Stimulated activated CD4-positive, alpha-beta T cell treated with anti-CD3 and anti-CD28 coated beads, Interleukin-1b, Interleukin-23, amount 100 ng/mL, for 24 hours (primary cell): ENCODE results near the gene ANO4.

Source experiments
- DNase-seq, 4 experiments: peaks; one replicate each; pipeline ENCODE4 v3.0.0-alpha.2; 2020; ENCODE audit warnings: low read depth in 4 of 4, low spot score in 1 of 4

Gene ANO4

GRCh38 chr12:100942984-100943749 is 148.6 kb downstream of the ANO4 start:
- no peak for DNase-seq

GRCh38 chr12:100951756-100952155 is 157.2 kb downstream of the ANO4 start:
- DNase-seq, result no peak

GRCh38 chr12:100953217-100953616 is 158.6 kb downstream of the ANO4 start:
- DNase-seq, result no peak

- DNase-seq, result no peak
These were observed 159.1 kb downstream of the ANO4 start for GRCh38 chr12:100953677-100954076.

- no peak for DNase-seq
These were observed 159.5 kb downstream of the ANO4 start for GRCh38 chr12:100954118-100954517.

- DNase-seq, result no peak
These were observed 160.6 kb downstream of the ANO4 start for GRCh38 chr12:100955139-100955538.

GRCh38 chr12:100956311-100956852 is 161.8 kb downstream of the ANO4 start:
- no peak for DNase-seq

GRCh38 chr12:100959481-100959880 is 164.9 kb downstream of the ANO4 start:
- DNase-seq, result no peak

- no peak for DNase-seq
These were observed 167.6 kb downstream of the ANO4 start for GRCh38 chr12:100962086-100962712.

GRCh38 chr12:100963381-100963780 is 168.8 kb downstream of the ANO4 start:
- no peak for DNase-seq

GRCh38 chr12:100964028-100964427 is 169.5 kb downstream of the ANO4 start:
- no peak for DNase-seq

- DNase-seq, result no peak
These were observed 172.6 kb downstream of the ANO4 start for GRCh38 chr12:100967189-100967588.

GRCh38 chr12:100970894-100971293 is 176.3 kb downstream of the ANO4 start:
- DNase-seq, result no peak

GRCh38 chr12:100972121-100972520 is 177.5 kb downstream of the ANO4 start:
- no peak for DNase-seq

GRCh38 chr12:100974341-100974740 is 179.8 kb downstream of the ANO4 start:
- DNase-seq, result no peak

GRCh38 chr12:100974747-100975146 is 180.2 kb downstream of the ANO4 start:
- no peak for DNase-seq

GRCh38 chr12:100976735-100977134 is 182.2 kb downstream of the ANO4 start:
- no peak for DNase-seq

GRCh38 chr12:100980856-100981255 is 186.3 kb downstream of the ANO4 start:
- DNase-seq, result no peak

GRCh38 chr12:100982511-100983183 is 188.1 kb downstream of the ANO4 start:
- no peak for DNase-seq

GRCh38 chr12:100984796-100985195 is 190.2 kb downstream of the ANO4 start:
- no peak for DNase-seq

- no peak for DNase-seq
These were observed 192.3 kb downstream of the ANO4 start for GRCh38 chr12:100986595-100987547.
